Astrocyte (in vitro differentiated cells and primary cell): ENCODE measurements around the gene ATF6B. TPM values are rescaled to one million over a fixed set of nuclear protein-coding genes. Genes with fewer than 3 reads are reported as not detected.
"Not testable (repeated sequence)": the region's sequence is repeated elsewhere in the genome, so short reads cannot be mapped to it uniquely, and the experiment has no call there.

Experiments used
- DNase-seq: peaks from one replicate; pipeline ENCODE4 v3.0.0-alpha.2; 2010; ENCODE audit warnings: low read depth
- FAIRE-seq: peaks from 2 replicates; lab custom pipeline; 2011; peaks lifted over from hg19 to GRCh38; lab: Jason Lieb, UNC
- H2AFZ ChIP-seq: 2 replicates; pipeline ENCODE4 v1.6.0; 2012; ENCODE audit warnings: low read depth, low read length, inconsistent platforms
- H3K27ac ChIP-seq: 2 replicates; pipeline ENCODE4 v1.5.1; 2011; ENCODE audit warnings: low read depth, low read length, inconsistent platforms
- H3K27me3 ChIP-seq: 2 replicates; pipeline ENCODE4 v1.6.0; 2011; ENCODE audit warnings: low read length, inconsistent platforms; ENCODE audit not compliant: insufficient read depth
- H3K36me3 ChIP-seq: 2 replicates; pipeline ENCODE4 v1.5.1; 2011; ENCODE audit warnings: low read length, inconsistent platforms; ENCODE audit not compliant: insufficient read depth
- H3K4me1 ChIP-seq: 2 replicates; pipeline ENCODE4 v1.5.1; 2011; ENCODE audit warnings: low read length, inconsistent platforms; ENCODE audit not compliant: insufficient read depth
- H3K4me2 ChIP-seq: 2 replicates; pipeline ENCODE4 v1.6.0; 2012; ENCODE audit warnings: low read length, inconsistent platforms
- H3K4me3 ChIP-seq: 2 replicates; pipeline ENCODE4 v1.5.1; 2011; ENCODE audit warnings: low read depth, mild to moderate bottlenecking, low read length, inconsistent platforms; ENCODE audit not compliant: insufficient read depth
- H3K79me2 ChIP-seq: 2 replicates; pipeline ENCODE4 v1.6.0; 2012; ENCODE audit warnings: mild to moderate bottlenecking, low read length, inconsistent platforms; ENCODE audit not compliant: insufficient read depth
- H3K9ac ChIP-seq: 2 replicates; pipeline ENCODE4 v1.6.0; 2012; ENCODE audit warnings: mild to moderate bottlenecking, low read length, inconsistent platforms
- H3K9me3 ChIP-seq: 2 replicates; pipeline ENCODE4 v1.5.1; 2012; ENCODE audit warnings: low read depth, mild to moderate bottlenecking, low read length, inconsistent platforms; ENCODE audit not compliant: insufficient read depth
- H4K20me1 ChIP-seq: 2 replicates; pipeline ENCODE4 v1.6.0; 2012; ENCODE audit warnings: low read length, inconsistent platforms; ENCODE audit not compliant: insufficient read depth
- H3K27ac Mint-ChIP-seq: one replicate; pipeline ENCODE4 v1.8.0; 2021; ENCODE audit warnings: mild to moderate bottlenecking, mixed read lengths; ENCODE audit not compliant: unreplicated experiment
- H3K27me3 Mint-ChIP-seq: one replicate; pipeline ENCODE4 v1.8.0; 2021; ENCODE audit warnings: low read depth, mixed read lengths; ENCODE audit not compliant: unreplicated experiment
- H3K36me3 Mint-ChIP-seq: one replicate; pipeline ENCODE4 v1.8.0; 2021; ENCODE audit warnings: low read depth, mixed read lengths; ENCODE audit not compliant: unreplicated experiment
- H3K4me1 Mint-ChIP-seq: one replicate; pipeline ENCODE4 v1.8.0; 2021; ENCODE audit warnings: low read depth, mixed read lengths; ENCODE audit not compliant: unreplicated experiment
- H3K4me3 Mint-ChIP-seq: one replicate; pipeline ENCODE4 v1.8.0; 2021; ENCODE audit warnings: mild to moderate bottlenecking, moderate library complexity, mixed read lengths; ENCODE audit not compliant: unreplicated experiment
- H3K9me3 Mint-ChIP-seq: one replicate; pipeline ENCODE4 v1.8.0; 2021; ENCODE audit warnings: mild to moderate bottlenecking, mixed read lengths; ENCODE audit not compliant: unreplicated experiment
- EZH2 ChIP-seq: IDR thresholded peaks from 2 replicates; pipeline ENCODE4 v1.6.1; 2012; ENCODE audit warnings: mild to moderate bottlenecking, low read length, inconsistent platforms; ENCODE audit not compliant: insufficient read depth
- total RNA-seq: library from RNA; stranded (reverse); gene quantifications from 2 replicates; pipeline ENCODE4 v1.2.1, GENCODE V29; 2021
- TF ChIP-seq, protein P1 (sequence below): IDR thresholded peaks from 2 replicates; pipeline ENCODE4 v1.5.1; 2011; ENCODE audit warnings: low read depth, mild to moderate bottlenecking, inconsistent platforms, low read length, moderate library complexity; ENCODE audit not compliant: insufficient read depth

Gene ATF6B
- total RNA-seq, 1 donor from 2014 or later: 68.7 TPM

DNA sequence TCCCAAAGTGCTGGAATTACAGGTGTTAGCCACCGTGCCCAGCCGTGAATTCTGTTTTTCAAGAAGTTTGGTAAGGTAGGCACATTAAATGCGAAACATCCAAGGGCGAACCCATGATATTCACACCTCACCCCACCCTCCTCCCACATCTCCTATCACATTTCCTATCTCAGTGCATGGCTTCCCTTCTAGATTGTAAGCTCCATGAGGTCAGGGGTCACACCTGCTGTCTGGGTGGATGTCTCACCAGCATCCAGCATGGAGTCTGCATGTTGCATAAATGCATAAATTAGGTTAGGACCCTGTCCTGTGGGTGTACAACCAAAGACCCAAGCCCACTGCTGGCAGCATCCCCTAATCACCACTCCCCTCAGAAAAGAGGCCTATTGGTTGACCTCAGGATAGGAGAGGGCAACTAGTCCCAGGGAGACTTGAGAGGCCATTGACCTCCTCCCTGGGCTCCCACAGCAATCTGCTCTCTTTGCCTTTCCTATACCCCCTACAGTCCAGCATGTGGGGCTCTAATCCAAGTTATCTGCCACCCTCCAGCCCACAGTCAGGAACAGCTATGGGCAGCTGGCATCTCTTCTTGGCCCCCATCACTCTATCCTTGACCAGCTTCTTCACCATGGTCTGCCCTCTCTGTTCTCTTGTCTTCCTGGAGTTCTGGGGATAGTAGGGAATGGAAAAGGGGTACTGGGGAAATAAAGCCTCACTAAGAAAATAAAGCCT lies 19.5 kb upstream of the ATF6B start:
- Mint-ChIP-seq H3K27me3 (peaks cover 33% of the 10 kb centered on the region), H3K9me3 (peaks cover 9% of the 10 kb centered on the region), H3K4me3 (no peak overlapping the region), H3K4me1 (peaks cover 15% of the 10 kb centered on the region), H3K36me3 (peaks cover 6% of the 10 kb centered on the region), H3K27ac (peak overlapping the region; percentile 53)
- no peaks in the 10 kb centered on the region for H3K79me2 ChIP-seq
- no peak for DNase-seq
- peaks cover 7% of the 10 kb centered on the region for H3K4me1 ChIP-seq
- H3K9ac ChIP-seq: no peak overlapping the region
- no peaks in the 10 kb centered on the region for H3K9me3 ChIP-seq
- peaks cover 37% of the 10 kb centered on the region for H3K27me3 ChIP-seq
- TF ChIP-seq, protein P1, sequence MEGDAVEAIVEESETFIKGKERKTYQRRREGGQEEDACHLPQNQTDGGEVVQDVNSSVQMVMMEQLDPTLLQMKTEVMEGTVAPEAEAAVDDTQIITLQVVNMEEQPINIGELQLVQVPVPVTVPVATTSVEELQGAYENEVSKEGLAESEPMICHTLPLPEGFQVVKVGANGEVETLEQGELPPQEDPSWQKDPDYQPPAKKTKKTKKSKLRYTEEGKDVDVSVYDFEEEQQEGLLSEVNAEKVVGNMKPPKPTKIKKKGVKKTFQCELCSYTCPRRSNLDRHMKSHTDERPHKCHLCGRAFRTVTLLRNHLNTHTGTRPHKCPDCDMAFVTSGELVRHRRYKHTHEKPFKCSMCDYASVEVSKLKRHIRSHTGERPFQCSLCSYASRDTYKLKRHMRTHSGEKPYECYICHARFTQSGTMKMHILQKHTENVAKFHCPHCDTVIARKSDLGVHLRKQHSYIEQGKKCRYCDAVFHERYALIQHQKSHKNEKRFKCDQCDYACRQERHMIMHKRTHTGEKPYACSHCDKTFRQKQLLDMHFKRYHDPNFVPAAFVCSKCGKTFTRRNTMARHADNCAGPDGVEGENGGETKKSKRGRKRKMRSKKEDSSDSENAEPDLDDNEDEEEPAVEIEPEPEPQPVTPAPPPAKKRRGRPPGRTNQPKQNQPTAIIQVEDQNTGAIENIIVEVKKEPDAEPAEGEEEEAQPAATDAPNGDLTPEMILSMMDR: no peak
- no peak for TF ChIP-seq EZH2
- peak overlapping the region; percentile 66 for H3K4me2 ChIP-seq
- H3K4me3 ChIP-seq: no peak overlapping the region
- no peak for FAIRE-seq
- H4K20me1 ChIP-seq: no peaks in the 10 kb centered on the region
- H3K27ac ChIP-seq: no peak overlapping the region
- H2AFZ ChIP-seq: no peak overlapping the region
- no peaks in the 10 kb centered on the region for H3K36me3 ChIP-seq

DNA sequence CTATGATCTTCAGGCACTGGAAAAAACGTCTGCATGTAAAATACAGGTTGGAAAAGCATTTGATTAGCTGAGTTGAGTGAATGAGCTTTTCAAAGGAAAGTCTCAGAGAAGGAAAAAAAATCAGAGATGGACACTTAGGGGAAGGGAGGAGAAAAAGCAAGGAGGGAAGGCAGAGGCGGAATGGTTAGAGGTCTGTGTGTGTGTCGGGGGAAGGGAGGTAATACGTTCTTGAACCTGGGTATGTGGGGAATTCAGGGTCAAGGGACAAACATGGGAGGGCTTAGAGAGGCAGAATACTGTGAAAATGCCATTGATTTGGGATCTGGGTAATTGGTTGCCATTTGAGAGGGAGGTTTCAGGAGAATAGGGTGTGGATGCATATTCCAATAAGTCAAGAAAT lies 18.6 kb upstream of the ATF6B start:
- Histone ChIP-seq H3K9me3 (no peaks in the 10 kb centered on the region), H3K27ac (no peak overlapping the region), H3K27me3 (peaks cover 37% of the 10 kb centered on the region), H3K4me1 (no peaks in the 10 kb centered on the region), H3K4me2 (no peak overlapping the region), H4K20me1 (no peaks in the 10 kb centered on the region), H2AFZ (no peak overlapping the region), H3K79me2 (no peaks in the 10 kb centered on the region), H3K9ac (no peak overlapping the region), H3K4me3 (no peak overlapping the region), H3K36me3 (no peaks in the 10 kb centered on the region)
- peak overlapping the region; percentile 4 for H3K4me3 Mint-ChIP-seq
- DNase-seq (no peak), FAIRE-seq (no peak)
- TF ChIP-seq, protein P1: no peak
- no peak for TF ChIP-seq EZH2
- H3K27me3 Mint-ChIP-seq: peaks cover 33% of the 10 kb centered on the region
- peaks cover 9% of the 10 kb centered on the region for H3K9me3 Mint-ChIP-seq
- H3K36me3 Mint-ChIP-seq: peaks cover 6% of the 10 kb centered on the region
- H3K27ac Mint-ChIP-seq: peak overlapping the region; percentile 94
- H3K4me1 Mint-ChIP-seq: peaks cover 17% of the 10 kb centered on the region

DNA sequence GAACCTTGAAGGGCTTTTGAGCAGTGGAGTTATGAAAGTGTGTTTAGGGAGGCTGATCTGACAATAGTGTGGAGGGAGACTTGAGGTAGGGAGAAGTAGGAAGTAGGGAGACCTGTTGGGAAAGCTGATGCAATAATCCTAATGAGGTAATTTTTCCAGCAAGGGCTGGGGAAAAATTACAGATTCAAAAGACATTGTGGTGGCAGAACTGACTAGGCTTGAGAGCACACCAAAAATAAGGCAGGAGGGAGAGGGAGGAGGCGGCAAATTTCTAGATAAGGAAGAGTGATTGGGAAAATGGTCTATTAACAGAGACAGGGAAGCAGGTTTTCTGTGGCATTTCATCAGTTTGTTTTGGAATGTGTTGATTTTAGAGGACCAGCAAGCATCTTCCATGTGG lies 18.2 kb upstream of the ATF6B start:
- Histone ChIP-seq H3K9ac (no peak overlapping the region), H2AFZ (no peak overlapping the region), H3K9me3 (no peaks in the 10 kb centered on the region), H3K27me3 (peaks cover 37% of the 10 kb centered on the region), H3K79me2 (no peaks in the 10 kb centered on the region), H3K27ac (no peak overlapping the region), H3K4me2 (no peak overlapping the region), H4K20me1 (no peaks in the 10 kb centered on the region), H3K36me3 (no peaks in the 10 kb centered on the region), H3K4me3 (no peak overlapping the region), H3K4me1 (no peaks in the 10 kb centered on the region)
- Mint-ChIP-seq H3K4me3 (peak overlapping the region; percentile 4), H3K36me3 (peaks cover 6% of the 10 kb centered on the region), H3K27ac (peak overlapping the region; percentile 94), H3K9me3 (peaks cover 9% of the 10 kb centered on the region), H3K4me1 (peaks cover 20% of the 10 kb centered on the region), H3K27me3 (peaks cover 31% of the 10 kb centered on the region)
- no peak for FAIRE-seq
- DNase-seq: no peak
- TF ChIP-seq, protein P1: no peak
- TF ChIP-seq EZH2: no peak

DNA sequence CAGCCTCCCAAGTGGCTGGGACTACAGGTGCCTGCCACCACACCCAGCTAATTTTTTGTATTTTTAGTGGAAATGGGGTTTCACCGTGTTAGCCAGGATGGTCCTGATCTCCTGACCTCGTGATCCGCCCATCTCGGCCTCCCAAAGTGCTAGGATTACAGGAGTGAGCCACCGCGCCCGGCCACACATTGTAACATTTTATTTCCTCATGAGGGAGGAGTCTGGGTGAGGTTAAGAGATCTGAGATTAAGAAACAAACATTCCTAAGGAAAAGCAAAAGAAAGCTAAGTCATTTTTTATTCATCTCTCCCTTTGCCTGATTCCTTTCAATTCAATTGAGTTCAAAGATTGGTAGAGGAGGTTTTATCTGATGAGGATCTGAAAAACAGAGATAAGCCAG lies 16.2 kb upstream of the ATF6B start:
- not testable (repeated sequence) for H3K4me3 ChIP-seq, H3K4me2 ChIP-seq, H3K4me1 ChIP-seq, H3K4me3 Mint-ChIP-seq, H3K9ac ChIP-seq, H3K36me3 Mint-ChIP-seq, H2AFZ ChIP-seq, H3K36me3 ChIP-seq, H3K27ac Mint-ChIP-seq, H3K9me3 ChIP-seq, H3K27ac ChIP-seq, H3K79me2 ChIP-seq, H3K9me3 Mint-ChIP-seq, DNase-seq, H4K20me1 ChIP-seq, FAIRE-seq
- peaks cover 28% of the 10 kb centered on the region for H3K27me3 ChIP-seq
- peaks cover 18% of the 10 kb centered on the region for H3K27me3 Mint-ChIP-seq
- peaks cover 27% of the 10 kb centered on the region for H3K4me1 Mint-ChIP-seq
